SK-N-SH (cell line): Measurements from ENCODE around the gene CCNG2. TPM values are rescaled to one million over a fixed set of nuclear protein-coding genes. Genes with fewer than 3 reads are reported as not detected.

Experiments
- CTCF ChIA-PET: fragments of 300-600, 350-600 bp; formaldehyde crosslinking; extraction: SDS; loops from one replicate; lab custom pipeline; 2021; lab: Yijun Ruan, JAX
- POLR2A ChIA-PET: fragments of 350-600 bp; sonication (Branson Sonifier 250); formaldehyde crosslinking; extraction: SDS; loops from one replicate; lab custom pipeline; 2020; ENCODE audit warnings: antibody characterized with exemption, inconsistent platforms; lab: Yijun Ruan, JAX
- DNase-seq: peaks from one replicate; pipeline ENCODE4 v3.0.0; 2012
- H2AFZ ChIP-seq: fragments of 200-600 bp; sonication (generic); 2 replicates; pipeline ENCODE4 v1.8.1; 2016; ENCODE audit warnings: antibody characterized with exemption, mild to moderate bottlenecking, low read depth
- H3F3A ChIP-seq: fragments of 200-600 bp; sonication (generic); replicated peaks from 2 replicates; pipeline ENCODE3; 2016; ENCODE audit warnings: antibody characterized with exemption, mild to moderate bottlenecking; ENCODE audit not compliant: insufficient read depth
- H3K27ac ChIP-seq, 2 experiments: fragments of 200-500 bp in 1 of 2; fragments of 200-600 bp in 1 of 2; sonication (Bioruptor generic) in 1 of 2; sonication (generic), shearing (Covaris generic) in 1 of 2; 2 replicates each; pipeline versions ENCODE4 v1.5.1 to v1.6.1; 2014 to 2016; ENCODE audit warnings: low read depth in 2 of 2, inconsistent platforms in 1 of 2, low read length in 1 of 2, mild to moderate bottlenecking in 1 of 2, mixed read lengths in 1 of 2
- H3K27me3 ChIP-seq: fragments of 200-600 bp; sonication (generic), shearing (Covaris generic); 2 replicates; pipeline ENCODE4 v1.6.1; 2016; ENCODE audit warnings: mixed run types; ENCODE audit not compliant: insufficient read depth
- H3K36me3 ChIP-seq, 2 experiments: fragments of 200-500 bp in 1 of 2; fragments of 200-600 bp in 1 of 2; sonication (Bioruptor generic) in 1 of 2; sonication (generic) in 1 of 2; replicated peaks in 1 of 2; 2 replicates each; pipeline versions ENCODE3 to v1.5.1; 2014 to 2016; ENCODE audit warnings: low read length in 1 of 2, mild to moderate bottlenecking in 1 of 2; ENCODE audit not compliant: insufficient read depth in 2 of 2, control insufficient read depth in 1 of 2
- H3K4me1 ChIP-seq, 2 experiments: fragments of 200-500 bp in 1 of 2; fragments of 200-600 bp in 1 of 2; sonication (Bioruptor generic) in 1 of 2; sonication (generic), shearing (Covaris generic) in 1 of 2; 2 replicates each; pipeline versions ENCODE4 v1.5.1 to v1.6.1; 2014 to 2016; ENCODE audit warnings: low read depth in 1 of 2, low read length in 1 of 2, mixed run types in 1 of 2; ENCODE audit not compliant: insufficient read depth in 2 of 2, control insufficient read depth in 1 of 2
- H3K4me2 ChIP-seq: fragments of 200-600 bp; sonication (generic), shearing (Covaris generic); 2 replicates; pipeline ENCODE4 v1.6.1; 2017; ENCODE audit warnings: mixed run types
- H3K4me3 ChIP-seq, 2 experiments: fragments of 200-500 bp in 1 of 2; fragments of 200-600 bp in 1 of 2; sonication (Bioruptor generic) in 1 of 2; sonication (generic), shearing (Covaris generic) in 1 of 2; 2 replicates each; pipeline versions ENCODE4 v1.5.1 to v1.8.1; 2014 to 2016; ENCODE audit warnings: low read depth in 2 of 2, inconsistent platforms in 1 of 2, low read length in 1 of 2, mild to moderate bottlenecking in 1 of 2, mixed read lengths in 1 of 2, moderate library complexity in 1 of 2
- H3K79me2 ChIP-seq: fragments of 200-600 bp; sonication (generic); 2 replicates; pipeline ENCODE4 v1.8.1; 2017; ENCODE audit warnings: mild to moderate bottlenecking; ENCODE audit not compliant: insufficient read depth
- H3K9ac ChIP-seq: fragments of 200-600 bp; sonication (generic); 2 replicates; pipeline ENCODE4 v1.6.1; 2017; ENCODE audit warnings: mixed run types
- H3K9me2 ChIP-seq: fragments of 200-600 bp; sonication (generic); 2 replicates; pipeline ENCODE4 v1.6.1; 2017; ENCODE audit warnings: mixed run types
- H3K9me3 ChIP-seq: fragments of 200-600 bp; sonication (generic); 2 replicates; pipeline ENCODE4 v1.6.1; 2017; ENCODE audit warnings: mixed run types, mild to moderate bottlenecking, moderate library complexity
- H4K20me1 ChIP-seq: fragments of 200-600 bp; sonication (generic); 2 replicates; pipeline ENCODE4 v1.6.1; 2017; ENCODE audit warnings: mild to moderate bottlenecking, mixed run types; ENCODE audit not compliant: insufficient read depth
- CHD2 ChIP-seq: fragments of 150-350 bp; IDR thresholded peaks from 2 replicates; pipeline ENCODE4 v1.6.1; 2018; ENCODE audit warnings: low read length; ENCODE audit not compliant: partially characterized antibody
- ELF1 ChIP-seq: IDR thresholded peaks from 2 replicates; pipeline ENCODE4 v1.4.0; 2012
- FOSL2 ChIP-seq: IDR thresholded peaks from 2 replicates; pipeline ENCODE4 v1.4.0; 2012; ENCODE audit warnings: low read depth, mild to moderate bottlenecking, moderate library complexity, borderline replicate concordance
- GABPA ChIP-seq: IDR thresholded peaks from 2 replicates; pipeline ENCODE4 v1.4.0; 2012; ENCODE audit warnings: low read depth, mild to moderate bottlenecking
- GATA2 ChIP-seq: sonication (generic); formaldehyde crosslinking; IDR thresholded peaks from 2 replicates; pipeline ENCODE4 v1.5.0; 2020; ENCODE audit warnings: mild to moderate bottlenecking, missing genetic modification reagents
- JUND ChIP-seq: IDR thresholded peaks from 2 replicates; pipeline ENCODE4 v1.4.0; 2012
- MEF2A ChIP-seq: IDR thresholded peaks from 2 replicates; pipeline ENCODE4 v1.4.0; 2012; ENCODE audit warnings: low read depth, borderline replicate concordance
- MXI1 ChIP-seq: IDR thresholded peaks from 2 replicates; pipeline ENCODE4 v1.6.1; 2012; ENCODE audit warnings: mild to moderate bottlenecking, low read depth, low read length, improper control_type of control experiment
- NFIC ChIP-seq: IDR thresholded peaks from 2 replicates; pipeline ENCODE4 v1.4.0; 2012; ENCODE audit warnings: borderline replicate concordance
- POLR2AphosphoS5 ChIP-seq: IDR thresholded peaks from 2 replicates; pipeline ENCODE4 v1.6.1; 2012; ENCODE audit warnings: low read depth, low read length
- RCOR1 ChIP-seq: fragments of 150-350 bp; IDR thresholded peaks from 2 replicates; pipeline ENCODE4 v1.6.1; 2017; ENCODE audit warnings: antibody characterized with exemption, low read length
- RFX5 ChIP-seq: IDR thresholded peaks from 2 replicates; pipeline ENCODE4 v1.6.1; 2012; ENCODE audit warnings: mild to moderate bottlenecking, improper control_type of control experiment, low read length
- TCF12 ChIP-seq: IDR thresholded peaks from 2 replicates; pipeline ENCODE4 v1.4.0; 2012
- TEAD4 ChIP-seq: IDR thresholded peaks from 2 replicates; pipeline ENCODE4 v1.4.0; 2012; ENCODE audit warnings: mild to moderate bottlenecking, borderline replicate concordance; ENCODE audit not compliant: insufficient read depth
- WGBS: methylation state at CpG from one replicate; pipeline ENCODE4 v1.1.6; 2017; ENCODE audit warnings: low lambda C conversion rate; 5-methylcytosine and 5-hydroxymethylcytosine counted together
- polyA plus RNA-seq, 3 experiments: library from polyadenylated mRNA; depleted of rRNA; stranded (reverse); fragments of >200 nt; gene quantifications; 2 replicates each; pipeline ENCODE4 v1.2.3, GENCODE V29; 2012
- TF ChIP-seq, protein P1 (sequence below): fragments of 200-600 bp; sonication (generic); IDR thresholded peaks from 2 replicates; pipeline ENCODE4 v1.6.1; 2017; ENCODE audit warnings: antibody characterized with exemption, mild to moderate bottlenecking, moderate library complexity
- TF ChIP-seq, protein P2 (sequence below): IDR thresholded peaks from 2 replicates; pipeline ENCODE4 v1.6.1; 2012; ENCODE audit warnings: mild to moderate bottlenecking, low read depth, low read length, moderate library complexity
- TF ChIP-seq, protein P3 (sequence below): IDR thresholded peaks from 2 replicates; pipeline ENCODE4 v1.4.0; 2012; ENCODE audit warnings: low read depth
- TF ChIP-seq, protein P4 (sequence below): fragments of 150-350 bp; IDR thresholded peaks from 2 replicates; pipeline ENCODE4 v1.6.1; 2016; ENCODE audit warnings: mild to moderate bottlenecking, low read depth, low read length

Gene CCNG2
- polyA plus RNA-seq, 1 of the 3 experiments (the other 2 are of a cell fraction): 8.9 TPM

DNA sequence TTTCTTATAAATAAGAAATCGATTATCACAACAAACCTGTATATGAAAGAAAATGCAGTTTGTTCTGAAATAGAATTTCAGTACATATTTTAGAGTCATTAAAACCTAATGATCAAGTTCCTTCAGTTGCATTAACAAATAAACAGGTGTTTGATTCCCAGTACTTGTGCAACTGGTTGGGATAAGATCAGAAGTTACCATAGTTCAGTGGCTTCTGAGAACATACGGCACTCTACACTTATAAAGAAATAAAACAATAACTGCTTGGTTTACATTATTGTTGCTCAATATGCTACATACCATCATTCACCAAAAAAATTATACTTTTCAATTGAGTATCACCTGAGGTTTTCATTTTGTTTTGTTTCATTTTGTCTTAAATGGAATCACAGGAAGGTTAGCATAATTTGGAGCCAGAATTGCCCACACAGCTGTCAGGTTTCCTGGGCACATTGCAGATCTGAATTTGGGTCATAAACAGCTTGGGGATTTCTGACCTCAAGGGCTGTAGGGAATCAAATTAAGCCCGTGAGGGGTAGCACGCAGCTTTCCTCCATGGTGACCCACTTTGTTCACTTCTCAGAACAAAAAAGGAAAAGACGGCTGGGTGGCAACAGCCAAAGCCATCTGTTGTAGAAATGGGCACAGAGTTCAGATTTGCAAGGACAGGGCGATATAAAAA is 14.9 kb upstream of the CCNG2 start (continued):
- TF ChIP-seq, protein P1, sequence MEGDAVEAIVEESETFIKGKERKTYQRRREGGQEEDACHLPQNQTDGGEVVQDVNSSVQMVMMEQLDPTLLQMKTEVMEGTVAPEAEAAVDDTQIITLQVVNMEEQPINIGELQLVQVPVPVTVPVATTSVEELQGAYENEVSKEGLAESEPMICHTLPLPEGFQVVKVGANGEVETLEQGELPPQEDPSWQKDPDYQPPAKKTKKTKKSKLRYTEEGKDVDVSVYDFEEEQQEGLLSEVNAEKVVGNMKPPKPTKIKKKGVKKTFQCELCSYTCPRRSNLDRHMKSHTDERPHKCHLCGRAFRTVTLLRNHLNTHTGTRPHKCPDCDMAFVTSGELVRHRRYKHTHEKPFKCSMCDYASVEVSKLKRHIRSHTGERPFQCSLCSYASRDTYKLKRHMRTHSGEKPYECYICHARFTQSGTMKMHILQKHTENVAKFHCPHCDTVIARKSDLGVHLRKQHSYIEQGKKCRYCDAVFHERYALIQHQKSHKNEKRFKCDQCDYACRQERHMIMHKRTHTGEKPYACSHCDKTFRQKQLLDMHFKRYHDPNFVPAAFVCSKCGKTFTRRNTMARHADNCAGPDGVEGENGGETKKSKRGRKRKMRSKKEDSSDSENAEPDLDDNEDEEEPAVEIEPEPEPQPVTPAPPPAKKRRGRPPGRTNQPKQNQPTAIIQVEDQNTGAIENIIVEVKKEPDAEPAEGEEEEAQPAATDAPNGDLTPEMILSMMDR: no peak
- TF ChIP-seq, protein P2, sequence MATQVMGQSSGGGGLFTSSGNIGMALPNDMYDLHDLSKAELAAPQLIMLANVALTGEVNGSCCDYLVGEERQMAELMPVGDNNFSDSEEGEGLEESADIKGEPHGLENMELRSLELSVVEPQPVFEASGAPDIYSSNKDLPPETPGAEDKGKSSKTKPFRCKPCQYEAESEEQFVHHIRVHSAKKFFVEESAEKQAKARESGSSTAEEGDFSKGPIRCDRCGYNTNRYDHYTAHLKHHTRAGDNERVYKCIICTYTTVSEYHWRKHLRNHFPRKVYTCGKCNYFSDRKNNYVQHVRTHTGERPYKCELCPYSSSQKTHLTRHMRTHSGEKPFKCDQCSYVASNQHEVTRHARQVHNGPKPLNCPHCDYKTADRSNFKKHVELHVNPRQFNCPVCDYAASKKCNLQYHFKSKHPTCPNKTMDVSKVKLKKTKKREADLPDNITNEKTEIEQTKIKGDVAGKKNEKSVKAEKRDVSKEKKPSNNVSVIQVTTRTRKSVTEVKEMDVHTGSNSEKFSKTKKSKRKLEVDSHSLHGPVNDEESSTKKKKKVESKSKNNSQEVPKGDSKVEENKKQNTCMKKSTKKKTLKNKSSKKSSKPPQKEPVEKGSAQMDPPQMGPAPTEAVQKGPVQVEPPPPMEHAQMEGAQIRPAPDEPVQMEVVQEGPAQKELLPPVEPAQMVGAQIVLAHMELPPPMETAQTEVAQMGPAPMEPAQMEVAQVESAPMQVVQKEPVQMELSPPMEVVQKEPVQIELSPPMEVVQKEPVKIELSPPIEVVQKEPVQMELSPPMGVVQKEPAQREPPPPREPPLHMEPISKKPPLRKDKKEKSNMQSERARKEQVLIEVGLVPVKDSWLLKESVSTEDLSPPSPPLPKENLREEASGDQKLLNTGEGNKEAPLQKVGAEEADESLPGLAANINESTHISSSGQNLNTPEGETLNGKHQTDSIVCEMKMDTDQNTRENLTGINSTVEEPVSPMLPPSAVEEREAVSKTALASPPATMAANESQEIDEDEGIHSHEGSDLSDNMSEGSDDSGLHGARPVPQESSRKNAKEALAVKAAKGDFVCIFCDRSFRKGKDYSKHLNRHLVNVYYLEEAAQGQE: no peak
- TF ChIP-seq GATA2 (CRISPR knock-in tag): no peak
- TF ChIP-seq, protein P3, sequence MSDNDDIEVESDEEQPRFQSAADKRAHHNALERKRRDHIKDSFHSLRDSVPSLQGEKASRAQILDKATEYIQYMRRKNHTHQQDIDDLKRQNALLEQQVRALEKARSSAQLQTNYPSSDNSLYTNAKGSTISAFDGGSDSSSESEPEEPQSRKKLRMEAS: no peak

DNA sequence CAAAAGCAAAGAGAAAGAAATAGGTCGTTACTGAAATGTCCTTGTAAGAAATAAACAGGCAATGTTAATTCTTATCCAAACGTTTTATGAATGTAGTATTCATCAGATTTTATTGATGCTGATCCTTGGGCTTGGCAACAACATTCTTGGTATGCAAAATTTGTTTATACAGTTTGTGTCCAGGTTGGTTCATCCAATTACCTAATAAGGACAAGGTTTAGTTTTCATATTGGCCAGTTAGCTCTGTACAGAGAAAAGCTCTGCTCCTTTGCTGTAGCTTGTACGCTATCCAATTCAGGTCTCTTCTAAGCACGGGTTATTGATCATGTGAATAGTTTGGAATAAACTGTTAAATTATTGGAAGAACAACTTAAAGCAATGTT is 14.4 kb upstream of the CCNG2 start:
- H3K36me3 ChIP-seq: no peaks in the 10 kb centered on the region
- H3K79me2 ChIP-seq: no peaks in the 10 kb centered on the region
- H3K9ac ChIP-seq: no peak overlapping the region
- CTCF ChIA-PET: interaction anchor here (1.0 to 1.6 kb wide), 2 partner anchors 11 to 18 kb away, joined by 3 to 7 read pairs; no protein-coding TSS in a partner anchor
- TF ChIP-seq GABPA (no peak), MEF2A (no peak), TEAD4 (no peak), JUND (no peak), RFX5 (no peak), ELF1 (no peak), TCF12 (no peak), NFIC (no peak), FOSL2 (no peak), CHD2 (no peak), MXI1 (no peak), RCOR1 (no peak), POLR2AphosphoS5 (no peak)
- TF ChIP-seq, protein P4, sequence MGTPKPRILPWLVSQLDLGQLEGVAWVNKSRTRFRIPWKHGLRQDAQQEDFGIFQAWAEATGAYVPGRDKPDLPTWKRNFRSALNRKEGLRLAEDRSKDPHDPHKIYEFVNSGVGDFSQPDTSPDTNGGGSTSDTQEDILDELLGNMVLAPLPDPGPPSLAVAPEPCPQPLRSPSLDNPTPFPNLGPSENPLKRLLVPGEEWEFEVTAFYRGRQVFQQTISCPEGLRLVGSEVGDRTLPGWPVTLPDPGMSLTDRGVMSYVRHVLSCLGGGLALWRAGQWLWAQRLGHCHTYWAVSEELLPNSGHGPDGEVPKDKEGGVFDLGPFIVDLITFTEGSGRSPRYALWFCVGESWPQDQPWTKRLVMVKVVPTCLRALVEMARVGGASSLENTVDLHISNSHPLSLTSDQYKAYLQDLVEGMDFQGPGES: no peak
- TF ChIP-seq, protein P1: no peak
- TF ChIP-seq, protein P2: no peak
- no peaks in the 10 kb centered on the region for H3K9me3 ChIP-seq
- H3K4me2 ChIP-seq: no peak overlapping the region
- no peak for DNase-seq
- WGBS: 69% methylated on average over 4 of the region's 4 CpGs
- no peak overlapping the region for H2AFZ ChIP-seq
- H3K4me3 ChIP-seq: no peak overlapping the region
- H4K20me1 ChIP-seq: no peaks in the 10 kb centered on the region
- 0 out of 4 replicates have a peak, but pooled peaks cover 0 to 5% of the 10 kb centered on the region in 2 experiments for H3K4me1 ChIP-seq
- H3K27ac ChIP-seq: no peak overlapping the region
- H3K9me2 ChIP-seq: no peaks in the 10 kb centered on the region
- no peaks in the 10 kb centered on the region for H3K27me3 ChIP-seq
- H3F3A ChIP-seq: peaks cover 4% of the 10 kb centered on the region
- POLR2A ChIA-PET: interaction anchor here (0.7 kb wide), 1 partner anchor 13 kb away, joined by 3 read pairs; no protein-coding TSS in a partner anchor
